Astrocyte of the cerebellum (primary cell): ENCODE results near the gene TMEM239.
"Not testable (repeated sequence)": the region's sequence is repeated elsewhere in the genome, so short reads cannot be mapped to it uniquely, and the experiment has no call there.

ENCODE experiments used
- DNase-seq: peaks from one replicate; pipeline ENCODE4 v3.0.0-alpha.2; 2011; ENCODE audit warnings: low read depth
- H3K4me3 ChIP-seq: 2 replicates; pipeline ENCODE4 v1.5.1; 2011; ENCODE audit warnings: mild to moderate bottlenecking, low read depth, low read length, moderate library complexity
- in situ Hi-C: cut with HindIII; loops from 2 replicates; pipeline ENCODE4 v1.10.0; 2017; ENCODE audit warnings: low sequenced_read_pairs
- TF ChIP-seq, protein P1 (sequence below): IDR thresholded peaks from 2 replicates; pipeline ENCODE4 v1.5.1; 2012; ENCODE audit warnings: low read length, low read depth, moderate library complexity, mild to moderate bottlenecking; ENCODE audit errors: missing control alignments

Gene TMEM239

DNA sequence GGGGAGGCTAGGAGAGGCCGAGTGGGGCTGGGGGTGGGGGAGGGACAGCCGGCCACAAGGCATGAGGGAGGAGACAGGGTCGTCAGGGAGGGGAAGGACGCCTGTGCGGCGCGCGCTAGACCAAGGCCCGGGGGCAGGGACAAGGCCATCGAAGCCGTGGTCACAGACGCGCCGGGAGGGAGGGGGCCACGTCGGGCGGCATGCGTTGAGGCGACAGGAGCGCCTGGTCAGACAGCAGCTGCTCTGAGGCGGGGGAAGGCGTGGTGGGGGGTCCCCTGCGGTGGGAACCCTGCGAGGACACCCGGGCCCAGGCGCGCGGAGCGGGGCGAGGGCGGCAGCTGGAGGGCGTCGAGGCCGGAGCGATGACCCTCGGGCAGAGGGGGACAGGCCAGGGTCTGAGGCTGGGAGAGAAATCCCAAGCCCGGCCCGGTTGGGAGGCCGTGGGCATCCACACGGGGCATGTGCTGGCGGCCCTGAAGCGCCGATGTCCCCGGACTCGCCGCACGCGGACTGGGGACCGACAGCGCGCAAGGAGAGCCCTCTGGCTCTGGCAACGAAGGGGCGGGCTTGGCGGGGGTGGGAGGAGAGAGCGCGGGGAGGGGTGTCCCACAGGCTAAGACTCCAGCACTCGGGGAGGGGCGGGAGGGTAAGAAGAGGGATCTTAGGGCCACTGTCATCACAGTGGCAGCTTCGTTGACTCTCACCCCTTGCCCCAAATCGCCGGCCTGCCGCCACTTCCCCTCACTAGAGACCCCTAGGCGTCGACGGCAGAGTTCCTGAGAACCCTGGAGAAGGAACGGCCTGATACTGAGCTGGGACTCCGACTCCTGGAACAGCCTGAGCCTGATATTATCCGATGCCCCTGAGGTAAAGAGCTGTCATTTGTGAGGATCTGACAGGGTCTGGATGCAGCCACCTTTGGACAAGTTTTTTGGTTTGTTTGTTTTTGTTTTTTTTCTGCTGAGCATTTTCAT, 5.0 kb downstream of the TMEM239 start:
- DNase-seq, result no peak
- no peak overlapping the region for H3K4me3 ChIP-seq
- TF ChIP-seq, protein P1, sequence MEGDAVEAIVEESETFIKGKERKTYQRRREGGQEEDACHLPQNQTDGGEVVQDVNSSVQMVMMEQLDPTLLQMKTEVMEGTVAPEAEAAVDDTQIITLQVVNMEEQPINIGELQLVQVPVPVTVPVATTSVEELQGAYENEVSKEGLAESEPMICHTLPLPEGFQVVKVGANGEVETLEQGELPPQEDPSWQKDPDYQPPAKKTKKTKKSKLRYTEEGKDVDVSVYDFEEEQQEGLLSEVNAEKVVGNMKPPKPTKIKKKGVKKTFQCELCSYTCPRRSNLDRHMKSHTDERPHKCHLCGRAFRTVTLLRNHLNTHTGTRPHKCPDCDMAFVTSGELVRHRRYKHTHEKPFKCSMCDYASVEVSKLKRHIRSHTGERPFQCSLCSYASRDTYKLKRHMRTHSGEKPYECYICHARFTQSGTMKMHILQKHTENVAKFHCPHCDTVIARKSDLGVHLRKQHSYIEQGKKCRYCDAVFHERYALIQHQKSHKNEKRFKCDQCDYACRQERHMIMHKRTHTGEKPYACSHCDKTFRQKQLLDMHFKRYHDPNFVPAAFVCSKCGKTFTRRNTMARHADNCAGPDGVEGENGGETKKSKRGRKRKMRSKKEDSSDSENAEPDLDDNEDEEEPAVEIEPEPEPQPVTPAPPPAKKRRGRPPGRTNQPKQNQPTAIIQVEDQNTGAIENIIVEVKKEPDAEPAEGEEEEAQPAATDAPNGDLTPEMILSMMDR, result no peak
- in situ Hi-C loops, result no loop called here

DNA sequence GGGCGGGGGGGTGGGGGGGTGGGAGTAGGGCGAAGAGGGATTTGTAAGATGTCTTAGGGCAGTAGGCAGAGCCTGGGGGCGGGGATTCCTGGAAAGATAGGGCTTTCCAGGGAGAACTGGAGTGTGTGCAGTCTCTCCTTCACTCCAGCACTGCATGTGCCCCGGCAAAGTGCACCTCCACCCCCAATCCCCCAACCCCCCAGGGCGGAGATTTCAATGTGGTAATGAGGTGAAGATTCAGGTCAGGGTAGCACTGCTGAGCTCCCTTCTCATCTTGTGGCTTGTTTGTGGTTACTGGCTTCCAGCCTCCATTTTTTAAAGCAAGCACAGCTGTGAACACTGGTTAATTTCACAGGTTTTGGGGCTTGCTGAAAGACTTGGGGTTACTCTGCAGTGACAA, 5.9 kb downstream of the TMEM239 start:
- TF ChIP-seq, protein P1, result no peak
- no peak overlapping the region for H3K4me3 ChIP-seq
- peak; percentile 32 for DNase-seq
- in situ Hi-C loops, result no loop called here

DNA sequence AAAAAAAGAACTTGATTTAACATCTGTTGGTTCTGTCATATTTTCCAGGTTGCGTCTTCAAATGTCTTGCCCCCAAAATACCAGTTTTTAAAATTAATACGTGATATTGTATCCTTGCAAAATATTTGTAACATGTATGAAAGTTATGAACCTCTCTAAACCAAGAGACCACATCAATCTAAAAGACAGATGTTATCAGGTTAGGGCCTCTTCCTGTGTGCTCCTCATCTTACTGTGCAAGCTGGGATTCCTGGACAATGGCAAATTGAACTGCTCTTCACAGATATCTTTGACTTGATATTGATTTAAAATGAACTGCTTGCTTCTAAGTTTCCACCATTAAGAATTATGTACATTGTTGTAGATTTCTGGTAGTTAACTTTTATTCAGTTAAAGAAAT, 9.6 kb downstream of the TMEM239 start:
- DNase-seq, result no peak
- in situ Hi-C loops, result no loop called here
- H3K4me3 ChIP-seq, result no peak overlapping the region
- TF ChIP-seq, protein P1, result no peak

DNA sequence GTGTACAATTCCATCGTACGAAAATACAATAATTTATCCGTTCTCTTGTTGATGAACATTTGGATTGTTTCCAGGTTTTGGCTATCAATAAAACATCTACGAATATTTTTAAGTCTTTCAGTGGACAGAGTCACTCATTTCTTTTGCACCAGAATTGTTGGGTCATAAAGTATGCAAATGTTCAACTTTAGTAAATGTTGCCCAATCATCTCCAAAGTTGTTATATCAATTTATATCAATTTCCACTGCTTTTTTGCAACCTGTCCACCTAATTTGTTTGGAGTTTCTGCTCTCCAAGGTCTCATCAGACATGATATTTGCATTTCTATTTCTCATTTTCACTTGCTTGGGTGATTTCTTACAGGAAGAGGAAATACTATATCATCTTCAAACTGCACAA, 10.5 kb downstream of the TMEM239 start:
- no peak for DNase-seq
- H3K4me3 ChIP-seq, result no peak overlapping the region
- in situ Hi-C loops, result no loop called here
- TF ChIP-seq, protein P1, result no peak

DNA sequence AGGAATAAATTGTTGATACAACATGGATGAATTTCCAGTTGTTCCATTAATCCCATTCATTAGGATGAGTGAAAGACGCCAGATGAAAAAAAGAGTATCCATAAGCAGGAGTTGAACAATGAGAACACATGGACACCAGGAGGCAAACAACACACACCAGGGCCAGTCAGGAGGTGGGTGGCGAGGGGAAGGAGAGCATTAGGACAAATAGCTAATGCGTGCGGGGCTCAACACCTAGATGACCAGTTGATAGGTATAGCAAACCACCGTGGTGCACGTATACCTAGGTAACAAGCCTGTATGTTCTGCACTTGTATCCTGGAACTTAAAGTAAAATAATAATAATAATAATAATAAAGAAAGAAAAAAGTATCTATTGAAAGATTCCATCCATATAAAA, 13.2 kb downstream of the TMEM239 start:
- in situ Hi-C loops, result no loop called here
- H3K4me3 ChIP-seq, result no peak overlapping the region
- DNase-seq, result no peak
- TF ChIP-seq, protein P1, result no peak

DNA sequence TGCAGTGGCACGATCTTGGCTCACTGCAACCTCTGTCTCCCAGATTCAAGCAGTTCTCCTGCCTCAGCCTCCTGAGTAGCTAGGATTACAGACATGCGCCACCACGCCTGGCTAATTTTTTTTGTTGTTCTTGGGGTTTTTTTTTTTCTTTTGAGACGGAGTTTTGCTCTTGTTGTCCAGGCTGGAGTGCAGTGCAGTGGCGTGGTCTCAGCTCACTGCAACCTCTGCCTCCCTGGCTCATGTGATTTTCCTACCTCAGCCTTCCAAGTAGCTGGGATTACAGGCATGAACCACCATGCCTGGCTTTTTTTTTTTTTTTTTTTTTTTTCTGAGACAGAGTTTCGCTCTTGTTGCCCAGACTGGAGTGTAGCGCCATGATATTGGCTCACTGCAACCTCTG, 15.0 kb downstream of the TMEM239 start:
- H3K4me3 ChIP-seq, DNase-seq, in situ Hi-C loops: not testable (repeated sequence)

DNA sequence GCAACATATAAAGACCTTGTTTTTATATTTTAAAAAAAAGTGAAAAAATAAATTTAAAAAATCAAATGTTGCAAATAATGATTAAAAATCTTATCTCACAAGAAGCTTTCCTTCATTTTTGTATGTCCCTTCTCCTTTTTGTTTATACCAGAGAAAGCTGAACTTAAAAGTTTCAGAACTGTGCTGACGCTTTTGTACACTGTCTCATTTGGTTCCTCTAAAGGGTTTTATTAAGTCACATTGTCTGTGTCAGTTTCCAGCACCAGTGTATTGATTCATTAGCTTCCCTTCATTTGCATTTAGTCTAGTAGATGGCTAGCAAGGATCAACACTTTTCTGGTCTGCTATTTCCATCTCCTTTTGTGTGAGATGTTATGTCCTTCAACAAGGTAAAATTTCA, 17.6 kb downstream of the TMEM239 start:
- TF ChIP-seq, protein P1, result no peak
- H3K4me3 ChIP-seq, result no peak overlapping the region
- no peak for DNase-seq
- in situ Hi-C loops, result no loop called here
